Measurements from ENCODE around the gene MARCO.
"Not testable (repeated sequence)": the region's sequence is repeated elsewhere in the genome, so short reads cannot be mapped to it uniquely, and the experiment has no call there.

Gene MARCO

DNA sequence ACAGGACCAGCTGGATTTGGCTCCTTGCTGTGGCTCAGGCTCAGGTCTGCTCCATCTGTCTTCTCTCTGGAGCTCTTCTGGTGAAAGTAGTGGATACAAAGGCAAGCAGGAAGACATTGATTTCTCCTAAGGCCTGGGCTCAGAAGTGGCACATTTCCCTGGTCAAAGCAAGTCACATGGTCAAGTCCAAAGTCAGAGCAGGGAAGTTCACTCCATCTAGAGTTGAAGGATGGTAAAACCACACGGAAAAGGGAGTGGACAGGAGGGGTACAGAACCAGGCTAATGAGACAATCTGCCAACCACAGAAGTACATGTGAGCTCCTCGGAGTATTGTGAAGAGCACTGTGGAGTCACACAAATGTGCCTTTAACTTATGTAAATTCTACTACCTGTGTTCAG is 66.1 kb downstream of the MARCO start:
- DNase-seq: no peak

DNA sequence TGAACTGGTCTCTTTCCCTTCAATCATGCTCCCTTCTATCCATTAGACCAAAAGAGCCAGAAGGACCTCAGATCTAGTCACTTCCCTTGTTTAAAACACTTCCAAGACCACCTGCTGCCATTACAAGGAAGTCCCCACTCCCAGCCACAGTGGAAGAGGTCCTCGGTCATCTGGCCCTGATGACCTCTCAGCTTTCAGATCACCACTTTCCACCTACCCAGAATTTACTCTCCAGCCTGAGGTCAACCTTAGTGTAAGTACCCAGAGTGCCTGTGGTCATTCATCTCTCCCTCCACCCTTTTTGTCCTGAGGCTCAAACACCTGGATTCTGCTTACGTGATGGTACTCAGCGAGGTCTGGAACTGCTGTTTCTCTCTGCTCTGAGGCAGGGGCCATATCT is 67.1 kb downstream of the MARCO start:
- DNase-seq: no peak

DNA sequence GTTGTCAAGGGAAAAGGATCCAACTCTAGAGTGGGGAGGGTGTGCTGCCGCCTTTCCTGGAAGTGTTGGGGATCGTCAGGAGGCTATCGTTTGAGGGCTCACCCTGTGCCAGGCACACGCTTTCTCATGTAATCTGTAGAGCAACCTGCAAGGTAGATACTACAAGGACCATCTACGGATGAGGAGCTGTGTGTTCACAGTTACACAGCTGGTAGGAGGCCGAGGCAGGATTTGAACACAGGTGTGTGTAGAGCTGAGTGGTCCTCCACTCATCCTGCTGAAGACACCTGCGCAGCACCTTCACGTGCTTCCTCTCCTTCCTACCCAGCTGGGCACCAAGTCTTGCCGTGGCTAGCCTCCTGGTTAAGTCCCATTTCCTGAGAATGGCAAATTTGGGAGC is 68.3 kb downstream of the MARCO start:
- no peak for DNase-seq

DNA sequence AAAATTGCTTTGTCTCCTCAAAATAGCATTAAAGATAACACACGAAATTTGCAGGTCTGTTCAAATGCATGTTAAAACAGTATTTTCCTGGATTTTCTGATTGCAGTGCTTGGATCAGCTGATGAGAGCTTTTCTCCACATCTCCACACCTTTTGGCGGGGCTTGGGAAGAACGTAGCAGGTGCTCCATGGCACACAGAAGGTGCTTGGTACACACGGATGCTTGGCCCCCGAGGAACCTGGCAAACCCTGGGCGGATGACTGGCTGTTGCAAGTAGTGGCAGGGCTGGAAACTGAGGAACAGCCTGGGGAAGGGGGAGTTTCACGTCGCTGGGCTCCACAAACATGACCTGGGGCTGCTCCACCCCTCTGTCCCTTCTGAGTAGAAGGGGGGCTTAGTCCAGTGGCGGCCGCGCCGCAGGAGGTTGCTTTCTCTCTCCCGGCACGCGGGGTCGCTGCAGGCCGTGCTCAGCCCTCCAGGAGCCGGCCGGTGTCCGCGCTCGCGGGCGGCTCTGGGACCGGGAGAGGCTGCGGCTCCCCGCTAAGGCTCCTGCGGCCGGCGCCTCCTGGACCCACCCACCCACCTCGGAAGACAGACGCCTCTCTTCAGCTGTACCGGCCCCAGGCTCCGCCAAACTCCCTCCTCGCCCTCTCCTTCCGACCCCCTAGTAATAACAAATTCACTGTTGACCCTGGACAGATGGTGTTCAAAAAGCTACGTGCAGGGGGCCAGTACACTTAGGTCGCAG is 69.3 kb downstream of the MARCO start:
- no peak for DNase-seq

GRCh38 chr2:119011910-119012209 is 69.9 kb downstream of the MARCO start:
- DNase-seq: no peak

GRCh38 chr2:119012345-119013301 is 70.6 kb downstream of the MARCO start:
- no peak for DNase-seq

GRCh38 chr2:119013671-119014070 is 71.7 kb downstream of the MARCO start:
- DNase-seq: no peak

GRCh38 chr2:119015845-119016244 is 73.9 kb downstream of the MARCO start:
- DNase-seq: no peak

- no peak for DNase-seq
These were observed 77.5 kb downstream of the MARCO start for GRCh38 chr2:119019521-119019920.

GRCh38 chr2:119022678-119023077 is 80.7 kb downstream of the MARCO start:
- no peak for DNase-seq

- no peak for DNase-seq
These were observed 81.5 kb downstream of the MARCO start for GRCh38 chr2:119023534-119023933.

- DNase-seq: no peak
These were observed 82.2 kb downstream of the MARCO start for GRCh38 chr2:119024152-119024551.

GRCh38 chr2:119024568-119024967 is 82.6 kb downstream of the MARCO start:
- DNase-seq: no peak

DNA sequence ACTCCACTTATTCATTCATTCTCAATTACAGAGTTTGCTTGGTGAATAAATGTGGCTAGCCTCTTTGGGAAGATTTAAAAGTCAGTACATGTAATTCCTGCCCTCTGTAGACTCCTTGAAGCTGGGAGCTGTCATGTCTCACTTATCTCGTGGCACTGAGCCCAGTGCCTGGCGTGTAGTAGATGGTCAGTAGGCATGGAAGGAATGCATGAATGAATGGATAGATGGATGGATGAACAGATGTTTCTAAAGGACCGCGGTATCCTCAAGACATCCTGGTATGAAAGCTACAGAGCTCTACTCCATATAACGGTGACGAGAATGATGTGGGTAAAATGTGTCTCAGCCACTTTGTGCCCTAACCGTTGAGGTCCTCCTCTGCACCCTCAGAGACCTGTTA is 83.0 kb downstream of the MARCO start:
- no peak for DNase-seq

- no peak for DNase-seq
These were observed 83.9 kb downstream of the MARCO start for GRCh38 chr2:119025762-119026351.

DNA sequence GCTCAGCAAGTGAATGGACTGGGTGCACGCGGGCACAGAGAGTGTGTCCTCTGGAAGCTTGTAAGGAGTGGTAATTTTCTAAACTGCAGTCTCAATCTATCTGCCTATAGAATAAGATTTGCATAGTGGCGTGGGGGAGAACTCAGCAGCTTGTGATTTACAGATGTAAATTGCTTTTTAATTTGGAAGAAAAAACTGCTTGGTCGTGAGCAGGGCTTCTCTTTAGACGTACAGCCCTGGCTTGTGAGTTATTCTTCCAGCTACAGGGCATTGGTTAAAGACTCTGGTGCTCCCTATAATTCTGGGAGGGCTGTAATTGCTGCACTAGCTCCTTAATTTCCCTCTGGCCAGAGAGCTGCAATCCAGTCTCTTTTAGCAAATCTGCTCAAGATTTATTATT is 84.9 kb downstream of the MARCO start:
- no peak for DNase-seq

- DNase-seq: no peak
These were observed 86.6 kb downstream of the MARCO start for GRCh38 chr2:119028327-119029174.

GRCh38 chr2:119029297-119029696 is 87.3 kb downstream of the MARCO start:
- no peak for DNase-seq

DNA sequence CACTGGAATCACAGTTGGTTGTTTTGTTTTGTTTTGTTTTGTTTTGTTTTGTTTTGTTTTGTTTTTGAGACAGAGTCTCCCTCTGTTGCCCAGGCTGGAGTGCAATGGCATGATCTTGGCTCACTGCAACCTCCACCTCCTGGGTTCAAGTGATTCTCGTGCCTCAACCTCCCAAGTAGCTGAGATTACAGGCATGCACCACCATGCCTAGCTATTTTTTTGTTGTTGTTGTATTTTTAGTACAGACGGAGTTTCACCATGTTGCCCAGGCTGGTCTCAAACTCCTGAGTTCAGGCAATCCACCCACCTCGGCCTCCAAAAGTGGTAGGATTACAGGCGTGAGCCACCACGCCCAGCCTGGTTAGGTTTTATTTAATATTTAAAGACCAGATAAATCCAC is 95.9 kb downstream of the MARCO start:
- not testable (repeated sequence) for DNase-seq

- no peak for DNase-seq
These were observed 98.7 kb downstream of the MARCO start for GRCh38 chr2:119040730-119041129.

All from stimulated activated naive CD4-positive, alpha-beta T cell (primary cell).